ENCODE data around the gene NGFR. TPM values are rescaled to one million over a fixed set of nuclear protein-coding genes. Genes with fewer than 3 reads are reported as not detected.
A peak's percentile ranks its signal among the peaks of the same experiment; 100 is the strongest.

NGFR gene
- total RNA-seq, 1 donor from 2014 or later = 1.8 TPM

DNA sequence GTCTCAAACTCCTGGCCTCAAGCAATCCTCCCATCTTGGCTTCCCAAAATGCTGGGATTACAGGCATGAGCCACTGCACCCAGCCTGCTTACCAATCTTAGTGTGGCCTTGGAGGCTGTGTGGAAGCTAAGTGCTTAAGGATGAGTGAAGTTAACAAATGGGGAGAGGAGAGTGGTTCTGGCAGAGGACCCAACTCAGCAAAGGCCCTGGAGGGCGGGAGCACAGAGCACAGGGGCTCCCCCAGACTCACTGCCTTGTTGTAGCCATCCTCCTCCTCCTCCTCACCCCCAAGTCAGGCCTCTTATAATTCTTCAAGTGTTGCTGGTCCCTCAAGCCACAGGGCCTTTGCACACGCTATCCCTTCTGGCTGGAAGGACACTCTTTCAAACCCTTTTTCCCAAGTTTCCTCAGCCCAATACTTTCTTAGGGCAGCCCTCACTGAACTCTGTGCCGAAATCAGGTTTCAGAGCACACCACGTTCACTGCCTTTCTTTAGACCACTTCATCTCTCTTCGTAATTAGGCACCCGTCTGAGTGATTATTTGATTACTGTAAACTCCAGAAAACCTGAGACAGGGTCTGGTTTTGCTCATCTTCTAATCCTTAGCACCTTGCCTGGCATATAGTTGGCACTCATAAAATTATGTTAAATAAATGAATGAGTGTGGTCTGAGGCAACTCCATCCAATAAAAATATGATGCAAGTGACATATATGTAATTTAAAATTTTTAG, 23.4 kb downstream of the NGFR start:
- no peaks in the 10 kb centered on the region for H3K9me3 Mint-ChIP-seq (ENCODE audit: low read depth)
- H3K36me3 Mint-ChIP-seq (ENCODE audit: low read depth) = no peaks in the 10 kb centered on the region
- no peak overlapping the region for H3K4me3 Mint-ChIP-seq (ENCODE audit: unreplicated experiment)
- H3K4me1 Mint-ChIP-seq (ENCODE audit: low read depth) = peaks cover 26% of the 10 kb centered on the region
- DNase-seq (ENCODE audit: low spot score) = no peak
- H3K27ac Mint-ChIP-seq (ENCODE audit: unreplicated experiment) = no peak overlapping the region
- H3K27me3 Mint-ChIP-seq (ENCODE audit: low read depth) = peaks cover 20% of the 10 kb centered on the region
- TF ChIP-seq, protein P1, sequence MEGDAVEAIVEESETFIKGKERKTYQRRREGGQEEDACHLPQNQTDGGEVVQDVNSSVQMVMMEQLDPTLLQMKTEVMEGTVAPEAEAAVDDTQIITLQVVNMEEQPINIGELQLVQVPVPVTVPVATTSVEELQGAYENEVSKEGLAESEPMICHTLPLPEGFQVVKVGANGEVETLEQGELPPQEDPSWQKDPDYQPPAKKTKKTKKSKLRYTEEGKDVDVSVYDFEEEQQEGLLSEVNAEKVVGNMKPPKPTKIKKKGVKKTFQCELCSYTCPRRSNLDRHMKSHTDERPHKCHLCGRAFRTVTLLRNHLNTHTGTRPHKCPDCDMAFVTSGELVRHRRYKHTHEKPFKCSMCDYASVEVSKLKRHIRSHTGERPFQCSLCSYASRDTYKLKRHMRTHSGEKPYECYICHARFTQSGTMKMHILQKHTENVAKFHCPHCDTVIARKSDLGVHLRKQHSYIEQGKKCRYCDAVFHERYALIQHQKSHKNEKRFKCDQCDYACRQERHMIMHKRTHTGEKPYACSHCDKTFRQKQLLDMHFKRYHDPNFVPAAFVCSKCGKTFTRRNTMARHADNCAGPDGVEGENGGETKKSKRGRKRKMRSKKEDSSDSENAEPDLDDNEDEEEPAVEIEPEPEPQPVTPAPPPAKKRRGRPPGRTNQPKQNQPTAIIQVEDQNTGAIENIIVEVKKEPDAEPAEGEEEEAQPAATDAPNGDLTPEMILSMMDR (IDR thresholded peaks at IDR 0.05) = no peak

DNA sequence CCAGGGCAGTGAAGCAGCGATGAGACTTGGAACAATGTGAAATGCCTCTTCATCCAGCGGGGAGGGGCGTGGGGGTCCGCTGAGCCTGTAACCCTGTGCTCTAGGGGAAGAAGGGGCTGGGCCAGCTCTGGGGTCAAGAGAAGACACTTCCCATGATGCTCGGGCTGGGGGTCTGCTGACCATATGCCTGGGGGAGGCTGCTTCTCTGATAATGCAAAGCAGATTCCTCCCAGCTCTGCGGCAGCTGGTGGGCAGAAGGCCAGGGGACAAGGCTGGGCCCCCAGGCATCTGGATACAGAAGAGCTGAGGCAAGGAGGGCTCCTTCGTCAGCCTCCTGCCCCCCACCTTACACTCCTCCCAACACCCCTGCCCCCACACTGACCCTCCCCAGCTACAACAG, 24.7 kb downstream of the NGFR start:
- peaks cover 18% of the 10 kb centered on the region for H3K4me1 Mint-ChIP-seq (ENCODE audit: low read depth)
- no peaks in the 10 kb centered on the region for H3K36me3 Mint-ChIP-seq (ENCODE audit: low read depth)
- no peak overlapping the region for H3K27ac Mint-ChIP-seq (ENCODE audit: unreplicated experiment)
- no peak overlapping the region for H3K4me3 Mint-ChIP-seq (ENCODE audit: unreplicated experiment)
- H3K9me3 Mint-ChIP-seq (ENCODE audit: low read depth) = no peaks in the 10 kb centered on the region
- peak; percentile 57 for DNase-seq (ENCODE audit: low spot score)
- TF ChIP-seq, protein P1 (IDR thresholded peaks at IDR 0.05) = no peak
- peaks cover 20% of the 10 kb centered on the region for H3K27me3 Mint-ChIP-seq (ENCODE audit: low read depth)

- Mint-ChIP-seq H3K4me1 (ENCODE audit: low read depth) (peaks cover 10% of the 10 kb centered on the region), H3K27ac (ENCODE audit: unreplicated experiment) (no peak overlapping the region), H3K4me3 (ENCODE audit: unreplicated experiment) (no peak overlapping the region), H3K9me3 (ENCODE audit: low read depth) (no peaks in the 10 kb centered on the region), H3K27me3 (ENCODE audit: low read depth) (peaks cover 23% of the 10 kb centered on the region), H3K36me3 (ENCODE audit: low read depth) (no peaks in the 10 kb centered on the region)
- TF ChIP-seq, protein P1 (IDR thresholded peaks at IDR 0.05) = no peak
- DNase-seq (ENCODE audit: low spot score) = peak; percentile 53
Measured at GRCh38 chr17:49520386-49521087, 25.4 kb downstream of the NGFR start.

DNA sequence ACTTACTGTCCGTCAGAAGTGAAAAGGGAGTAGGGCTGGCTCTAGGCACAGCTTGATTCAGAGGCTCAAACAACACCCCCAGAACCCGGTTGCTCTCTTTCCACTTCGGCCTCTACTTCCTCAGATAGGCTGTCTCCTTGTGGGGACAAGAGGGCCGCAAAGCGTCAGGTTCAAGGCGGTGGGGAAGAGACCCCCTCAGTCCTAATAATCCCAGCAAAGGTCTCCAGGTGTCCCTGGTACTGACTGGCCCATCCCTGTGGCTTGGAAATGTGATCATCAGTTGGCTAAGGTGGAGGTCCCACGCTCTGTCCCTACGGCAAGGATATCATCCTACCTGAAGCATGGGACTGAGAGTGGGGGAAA, 26.0 kb downstream of the NGFR start:
- H3K4me3 Mint-ChIP-seq (ENCODE audit: unreplicated experiment) = no peak overlapping the region
- H3K4me1 Mint-ChIP-seq (ENCODE audit: low read depth) = peaks cover 5% of the 10 kb centered on the region
- DNase-seq (ENCODE audit: low spot score) = peak; percentile 59
- peaks cover 23% of the 10 kb centered on the region for H3K27me3 Mint-ChIP-seq (ENCODE audit: low read depth)
- TF ChIP-seq, protein P1 (IDR thresholded peaks at IDR 0.05) = no peak
- no peaks in the 10 kb centered on the region for H3K9me3 Mint-ChIP-seq (ENCODE audit: low read depth)
- no peaks in the 10 kb centered on the region for H3K36me3 Mint-ChIP-seq (ENCODE audit: low read depth)
- no peak overlapping the region for H3K27ac Mint-ChIP-seq (ENCODE audit: unreplicated experiment)

GRCh38 chr17:49521471-49522356, 26.6 kb downstream of the NGFR start:
- peaks cover 25% of the 10 kb centered on the region for H3K27me3 Mint-ChIP-seq (ENCODE audit: low read depth)
- H3K27ac Mint-ChIP-seq (ENCODE audit: unreplicated experiment) = no peak overlapping the region
- no peak for DNase-seq (ENCODE audit: low spot score)
- H3K4me3 Mint-ChIP-seq (ENCODE audit: unreplicated experiment) = no peak overlapping the region
- H3K36me3 Mint-ChIP-seq (ENCODE audit: low read depth) = no peaks in the 10 kb centered on the region
- no peaks in the 10 kb centered on the region for H3K9me3 Mint-ChIP-seq (ENCODE audit: low read depth)
- TF ChIP-seq, protein P1 (IDR thresholded peaks at IDR 0.05) = no peak
- H3K4me1 Mint-ChIP-seq (ENCODE audit: low read depth) = peaks cover 2% of the 10 kb centered on the region

Data from chondrocyte (in vitro differentiated cells).